HepG2 (cell line): ENCODE results near the gene MTCL1. TPM values are rescaled to one million over a fixed set of nuclear protein-coding genes. Genes with fewer than 3 reads are reported as not detected.
A peak's percentile ranks its signal among the peaks of the same experiment; 100 is the strongest.

ENCODE experiments used
- ATAC-seq: fragments of 200-7000 bp; cut with Tn5 transposase; 3 replicates; pipeline ENCODE4 v1.9.1; 2020; ENCODE audit warnings: mild to moderate bottlenecking, moderate library complexity
- BruUV-seq: library from RNA; stranded (reverse); fragments of 400-500 nt; replicated peaks from 2 replicates; lab custom pipeline; 2021; lab: Mats Ljungman, UMichigan
- CTCF ChIA-PET: fragments of 300-600 bp; formaldehyde crosslinking; extraction: SDS; loops from one replicate; lab custom pipeline; 2021; ENCODE audit warnings: low total read pairs, inconsistent platforms, low intra/inter-chr PET ratio; lab: Yijun Ruan, JAX
- POLR2A ChIA-PET: fragments of 350-600 bp; sonication (Branson Sonifier 250); formaldehyde crosslinking; loops from one replicate; lab custom pipeline; 2020; ENCODE audit warnings: antibody characterized with exemption, inconsistent platforms; lab: Yijun Ruan, JAX
- DNase-seq: peaks from one replicate; pipeline ENCODE4 v3.0.0-alpha.2; 2015; ENCODE audit warnings: low spot score
- FAIRE-seq: peaks from 3 replicates; lab custom pipeline; 2011; peaks lifted over from hg19 to GRCh38; lab: Jason Lieb, UNC
- H2AFZ ChIP-seq: one replicate; pipeline ENCODE4 v1.6.1; 2011; ENCODE audit warnings: low read length, inconsistent platforms
- H3K27ac ChIP-seq: fragments of 300-600 bp; 3 replicates; pipeline ENCODE4 v1.8.0; 2011; ENCODE audit warnings: mixed run types, mild to moderate bottlenecking, mixed read lengths, low read length, inconsistent platforms; ENCODE audit not compliant: insufficient read depth; ENCODE audit errors: extremely low read length
- H3K27me3 ChIP-seq, 2 experiments: fragments of 200-600 bp in 1 of 2; 2 replicates in 1 of 2; 3 replicates in 1 of 2; pipeline versions ENCODE4 v1.6.0 to v1.8.0; 2011; ENCODE audit warnings: low read length in 2 of 2, mild to moderate bottlenecking in 2 of 2, moderate library complexity in 2 of 2, inconsistent platforms in 1 of 2; ENCODE audit not compliant: insufficient read depth in 2 of 2, control insufficient read depth in 1 of 2
- H3K36me3 ChIP-seq, 2 experiments: fragments of 200-600 bp in 1 of 2; replicated peaks in 1 of 2; 2 replicates in 1 of 2; 3 replicates in 1 of 2; pipeline versions ENCODE4 v1.5.1 to v1.8.0; 2011; ENCODE audit warnings: low read length in 2 of 2, inconsistent platforms in 1 of 2; ENCODE audit not compliant: insufficient read depth in 2 of 2, control insufficient read depth in 1 of 2
- H3K4me1 ChIP-seq: 2 replicates; pipeline ENCODE4 v1.5.1; 2012; ENCODE audit warnings: low read length, inconsistent platforms; ENCODE audit not compliant: insufficient read depth
- H3K4me2 ChIP-seq: 2 replicates; pipeline ENCODE4 v1.6.0; 2011; ENCODE audit warnings: low read depth, low read length, inconsistent platforms
- H3K4me3 ChIP-seq, 3 experiments: fragments of 200-600 bp in 1 of 3; sonication (generic), shearing (Covaris generic) in 1 of 3; replicated peaks in 1 of 3; 2 replicates each; pipeline ENCODE4 v1.5.1; 2011 to 2016; ENCODE audit warnings: low read length in 3 of 3, inconsistent platforms in 2 of 3, low read depth in 2 of 3, mild to moderate bottlenecking in 2 of 3, control low read depth in 1 of 3, mixed read lengths in 1 of 3; ENCODE audit not compliant: insufficient read depth in 1 of 3
- H3K79me2 ChIP-seq: one replicate; pipeline ENCODE4 v1.6.1; 2011; ENCODE audit warnings: low read length, inconsistent platforms; ENCODE audit not compliant: insufficient read depth
- H3K9ac ChIP-seq: 2 replicates; pipeline ENCODE4 v1.6.0; 2011; ENCODE audit warnings: mild to moderate bottlenecking, low read depth, low read length, inconsistent platforms; ENCODE audit not compliant: insufficient read depth
- H3K9me3 ChIP-seq: 2 replicates; pipeline ENCODE4 v1.5.1; 2012; ENCODE audit warnings: mild to moderate bottlenecking, low read length
- H4K20me1 ChIP-seq: 2 replicates; pipeline ENCODE4 v1.6.0; 2011; ENCODE audit warnings: inconsistent platforms, mild to moderate bottlenecking, low read length, moderate library complexity; ENCODE audit not compliant: insufficient read depth
- DR1 ChIP-seq: sonication (generic); formaldehyde crosslinking; IDR thresholded peaks from 2 replicates; pipeline ENCODE4 v1.8.0; 2021; ENCODE audit warnings: mild to moderate bottlenecking, missing genetic modification reagents, inconsistent platforms
- GABPB1 ChIP-seq: IDR thresholded peaks from 2 replicates; pipeline ENCODE4 v1.6.1; 2016; ENCODE audit warnings: mild to moderate bottlenecking, missing genetic modification reagents, moderate library complexity, missing compliant biosample characterization
- HNF1B ChIP-seq: sonication (generic); formaldehyde crosslinking; IDR thresholded peaks from 2 replicates; pipeline ENCODE4 v1.5.1; 2020; ENCODE audit warnings: mild to moderate bottlenecking, moderate library complexity, missing genetic modification reagents
- HNF4A ChIP-seq: sonication (generic); formaldehyde crosslinking; IDR thresholded peaks from 2 replicates; pipeline ENCODE4 v1.4.0; 2020; ENCODE audit warnings: missing genetic modification reagents
- KDM6A ChIP-seq: IDR thresholded peaks from 2 replicates; pipeline ENCODE4 v1.6.1; 2016; ENCODE audit warnings: low read depth
- MTF2 ChIP-seq: sonication (generic); formaldehyde crosslinking; IDR thresholded peaks from 2 replicates; pipeline ENCODE4 v1.5.0; 2020; ENCODE audit warnings: missing genetic modification reagents, borderline replicate concordance
- NCOR1 ChIP-seq: fragments of 200-600 bp; sonication (generic); IDR thresholded peaks from 2 replicates; pipeline ENCODE4 v1.7.0; 2017; ENCODE audit warnings: antibody characterized with exemption, low read length, borderline replicate concordance
- NFRKB ChIP-seq: fragments of 450-650 bp; IDR thresholded peaks from 2 replicates; pipeline ENCODE4 v1.6.1; 2017
- NR1H2 ChIP-seq: sonication (generic); formaldehyde crosslinking; IDR thresholded peaks from 2 replicates; pipeline ENCODE4 v1.8.1; 2022; ENCODE audit warnings: low read depth, missing genetic modification reagents, borderline replicate concordance
- RBAK ChIP-seq: sonication (generic); formaldehyde crosslinking; IDR thresholded peaks from 2 replicates; pipeline ENCODE4 v1.5.1; 2020; ENCODE audit warnings: mild to moderate bottlenecking, missing genetic modification reagents
- THRA ChIP-seq: sonication (generic); formaldehyde crosslinking; IDR thresholded peaks from 2 replicates; pipeline ENCODE4 v1.4.0; 2020; ENCODE audit warnings: missing genetic modification reagents, borderline replicate concordance
- TSC22D2 ChIP-seq: sonication (generic); formaldehyde crosslinking; IDR thresholded peaks from 2 replicates; pipeline ENCODE4 v1.5.1; 2020; ENCODE audit warnings: missing genetic modification reagents, mild to moderate bottlenecking, borderline replicate concordance
- ZNF24 ChIP-seq: fragments of 450-650 bp; IDR thresholded peaks from 2 replicates; pipeline ENCODE4 v1.6.1; 2017; ENCODE audit warnings: antibody characterized with exemption, mild to moderate bottlenecking
- ZNF446 ChIP-seq: sonication (generic); formaldehyde crosslinking; IDR thresholded peaks from 2 replicates; pipeline ENCODE4 v1.5.0; 2020; ENCODE audit warnings: mild to moderate bottlenecking, missing genetic modification reagents
- WGBS: methylation state at CpG from one replicate; pipeline ENCODE4 v1.1.6; 2017; ENCODE audit warnings: low lambda C conversion rate; 5-methylcytosine and 5-hydroxymethylcytosine counted together
- in situ Hi-C: cut with HindIII; loops from 2 replicates; pipeline ENCODE4 v1.10.0; 2017; ENCODE audit warnings: low pct_unique_long_range_greater_than_20kb; ENCODE audit not compliant: extremely low pct_ligation_motif_present
- intact Hi-C: fragments of 100-400 bp; cut with micrococcal nuclease; formaldehyde crosslinking; loops from one replicate; pipeline ENCODE4 v1.10.0; 2022; ENCODE audit not compliant: unreplicated experiment
- polyA plus RNA-seq, 8 experiments: library from polyadenylated mRNA; depleted of rRNA in 3 of 8; stranded (reverse) in 7 of 8; unstranded in 1 of 8; fragments of >200 nt; fragmentation: Illumina TruSeq in 4 of 8; extraction: Trizol in 4 of 8; gene quantifications; 2 replicates each; pipeline versions ENCODE4 v1.2.1 to v1.2.3, GENCODE V29; 2011 to 2016; ENCODE audit warnings: low read depth in 4 of 8, missing spikeins in 1 of 8, mixed read lengths in 1 of 8; ENCODE audit not compliant: insufficient read depth in 1 of 8
- total RNA-seq, 5 experiments: library from RNA; depleted of rRNA; stranded (reverse); fragments of >200 nt; fragmentation: Illumina TruSeq; extraction: Trizol; gene quantifications; 2 replicates each; pipeline ENCODE4 v1.2.3, GENCODE V29; 2016; ENCODE audit warnings: low read depth in 1 of 5
- TF ChIP-seq, protein P1 (sequence below): sonication (generic); formaldehyde crosslinking; IDR thresholded peaks from 2 replicates; pipeline ENCODE4 v1.9.0; 2021; ENCODE audit warnings: missing genetic modification reagents, borderline replicate concordance
- TF ChIP-seq, protein P2 (sequence below): sonication (generic); formaldehyde crosslinking; IDR thresholded peaks from 2 replicates; pipeline ENCODE4 v1.4.0; 2020; ENCODE audit warnings: missing genetic modification reagents

Gene MTCL1
- total and polyA plus RNA-seq, 2 of the 13 experiments (the other 11 are each of a cell fraction or from before 2014, with no cell fraction given), result 3.1 to 3.2 TPM

GRCh38 chr18:8781671-8782070, 76.3 kb downstream of the MTCL1 start (continued):
- peak; percentile 55 for TF ChIP-seq HNF4A (CRISPR knock-in tag)
- TF ChIP-seq RBAK, result no peak
- no peak for TF ChIP-seq NCOR1
- no peak for TF ChIP-seq MTF2 (CRISPR knock-in tag)
- peak; percentile 50; the same call in 1 of the 2 replicates for TF ChIP-seq THRA (CRISPR knock-in tag)

- BruUV-seq, result no TSS peak
- Histone ChIP-seq H3K4me1 (peaks cover 16% of the 10 kb centered on the region), H4K20me1 (no peaks in the 10 kb centered on the region), H3K9ac (no peak overlapping the region), H3K36me3 (no peaks in the 10 kb centered on the region; a peak in 1 of 5 replicates), H3K9me3 (no peaks in the 10 kb centered on the region), H3K27ac (no peak overlapping the region), H3K4me3 (no peak overlapping the region), H3K4me2 (no peak overlapping the region), H3K79me2 (no peaks in the 10 kb centered on the region), H3K27me3 (no peaks in the 10 kb centered on the region), H2AFZ (no peak overlapping the region)
- no peak for DNase-seq
- no peak for ATAC-seq
- ChIA-PET POLR2A (no interaction called here), CTCF (no interaction called here)
- in situ Hi-C loops (no loop called here), intact Hi-C loops (no loop called here)
- WGBS, result 96% methylated on average over 27 of the region's 28 CpGs
- no peak for FAIRE-seq
- TF ChIP-seq NFRKB (no peak), TSC22D2 (CRISPR knock-in tag) (no peak), GABPB1 (CRISPR knock-in tag) (no peak), ZNF446 (no peak), ZNF24 (no peak), HNF1B (no peak), NR1H2 (CRISPR knock-in tag) (no peak), KDM6A (CRISPR knock-in tag) (no peak), DR1 (no peak)
- TF ChIP-seq, protein P1, sequence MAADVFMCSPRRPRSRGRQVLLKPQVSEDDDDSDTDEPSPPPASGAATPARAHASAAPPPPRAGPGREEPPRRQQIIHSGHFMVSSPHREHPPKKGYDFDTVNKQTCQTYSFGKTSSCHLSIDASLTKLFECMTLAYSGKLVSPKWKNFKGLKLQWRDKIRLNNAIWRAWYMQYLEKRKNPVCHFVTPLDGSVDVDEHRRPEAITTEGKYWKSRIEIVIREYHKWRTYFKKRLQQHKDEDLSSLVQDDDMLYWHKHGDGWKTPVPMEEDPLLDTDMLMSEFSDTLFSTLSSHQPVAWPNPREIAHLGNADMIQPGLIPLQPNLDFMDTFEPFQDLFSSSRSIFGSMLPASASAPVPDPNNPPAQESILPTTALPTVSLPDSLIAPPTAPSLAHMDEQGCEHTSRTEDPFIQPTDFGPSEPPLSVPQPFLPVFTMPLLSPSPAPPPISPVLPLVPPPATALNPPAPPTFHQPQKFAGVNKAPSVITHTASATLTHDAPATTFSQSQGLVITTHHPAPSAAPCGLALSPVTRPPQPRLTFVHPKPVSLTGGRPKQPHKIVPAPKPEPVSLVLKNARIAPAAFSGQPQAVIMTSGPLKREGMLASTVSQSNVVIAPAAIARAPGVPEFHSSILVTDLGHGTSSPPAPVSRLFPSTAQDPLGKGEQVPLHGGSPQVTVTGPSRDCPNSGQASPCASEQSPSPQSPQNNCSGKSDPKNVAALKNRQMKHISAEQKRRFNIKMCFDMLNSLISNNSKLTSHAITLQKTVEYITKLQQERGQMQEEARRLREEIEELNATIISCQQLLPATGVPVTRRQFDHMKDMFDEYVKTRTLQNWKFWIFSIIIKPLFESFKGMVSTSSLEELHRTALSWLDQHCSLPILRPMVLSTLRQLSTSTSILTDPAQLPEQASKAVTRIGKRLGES, result no peak
- TF ChIP-seq, protein P2, sequence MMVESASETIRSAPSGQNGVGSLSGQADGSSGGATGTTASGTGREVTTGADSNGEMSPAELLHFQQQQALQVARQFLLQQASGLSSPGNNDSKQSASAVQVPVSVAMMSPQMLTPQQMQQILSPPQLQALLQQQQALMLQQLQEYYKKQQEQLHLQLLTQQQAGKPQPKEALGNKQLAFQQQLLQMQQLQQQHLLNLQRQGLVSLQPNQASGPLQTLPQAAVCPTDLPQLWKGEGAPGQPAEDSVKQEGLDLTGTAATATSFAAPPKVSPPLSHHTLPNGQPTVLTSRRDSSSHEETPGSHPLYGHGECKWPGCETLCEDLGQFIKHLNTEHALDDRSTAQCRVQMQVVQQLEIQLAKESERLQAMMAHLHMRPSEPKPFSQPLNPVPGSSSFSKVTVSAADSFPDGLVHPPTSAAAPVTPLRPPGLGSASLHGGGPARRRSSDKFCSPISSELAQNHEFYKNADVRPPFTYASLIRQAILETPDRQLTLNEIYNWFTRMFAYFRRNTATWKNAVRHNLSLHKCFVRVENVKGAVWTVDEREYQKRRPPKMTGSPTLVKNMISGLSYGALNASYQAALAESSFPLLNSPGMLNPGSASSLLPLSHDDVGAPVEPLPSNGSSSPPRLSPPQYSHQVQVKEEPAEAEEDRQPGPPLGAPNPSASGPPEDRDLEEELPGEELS (CRISPR knock-in tag), result no peak
Observed at GRCh38 chr18:8783335-8783993, 78.1 kb downstream of the MTCL1 start.
